SK-MEL-5 (cell line): ENCODE results near the gene LIMS4. TPM values are rescaled to one million over a fixed set of nuclear protein-coding genes. Genes with fewer than 3 reads are reported as not detected.
"Not testable (repeated sequence)": the region's sequence is repeated elsewhere in the genome, so short reads cannot be mapped to it uniquely, and the experiment has no call there.

Experiments
- DNase-seq: peaks from one replicate; pipeline ENCODE4 v3.0.0-alpha.2; 2016; ENCODE audit warnings: low read depth, low spot score
- in situ Hi-C: cut with HindIII; loops from 2 replicates; pipeline ENCODE4 v1.10.0; 2016; ENCODE audit warnings: low sequenced_read_pairs, high pct_unique_total_duplicates, low pct_unique_long_range_greater_than_20kb
- polyA plus RNA-seq, 2 experiments: library from polyadenylated mRNA; depleted of rRNA; stranded (reverse); fragments of >200 nt; gene quantifications; 2 replicates each; pipeline ENCODE4 v1.2.3, GENCODE V29; 2015
- total RNA-seq: library from RNA; depleted of rRNA; stranded (reverse); fragments of >200 nt; shearing (Covaris generic); gene quantifications from 2 replicates; pipeline ENCODE4 v1.2.3, GENCODE V29; 2014; rRNA removed

LIMS4 gene
- total RNA-seq: 0.16 TPM in 1 of 2 replicates, not detected in the other
- 0.09 TPM in 1 of 2 replicates, not detected in the other for polyA plus RNA-seq (2015; cell fraction: cytosol; rRNA removed)
- polyA plus RNA-seq (2015; cell fraction: nucleus; rRNA removed): not detected in 2 replicates

GRCh38 chr2:110472171-110473058, at the start of gene LIMS4:
TSS of gene LIMS4 (minus strand) at chr2:110472816. CDS start at chr2:110472778, 38 bp downstream.
- DNase-seq, in situ Hi-C loops: not testable (repeated sequence)

GRCh38 chr2:110499755-110500377, 27.2 kb upstream of the LIMS4 start:
- in situ Hi-C loops, DNase-seq: not testable (repeated sequence)

GRCh38 chr2:110496027-110496426, 23.4 kb upstream of the LIMS4 start:
- in situ Hi-C loops, DNase-seq: not testable (repeated sequence)

GRCh38 chr2:110494488-110494887, 21.9 kb upstream of the LIMS4 start:
- DNase-seq, in situ Hi-C loops: not testable (repeated sequence)

- in situ Hi-C loops, DNase-seq: not testable (repeated sequence)
Measured at GRCh38 chr2:110488991-110489390, 16.4 kb upstream of the LIMS4 start.

- in situ Hi-C loops: not testable (repeated sequence)
Measured at GRCh38 chr2:110482697-110483096, 10.1 kb upstream of the LIMS4 start.

GRCh38 chr2:110481200-110481599, 8.6 kb upstream of the LIMS4 start:
- DNase-seq, in situ Hi-C loops: not testable (repeated sequence)

More at GRCh38 chr2:110482697-110483096, 10.1 kb upstream of the LIMS4 start:
- DNase-seq: not testable (repeated sequence)

GRCh38 chr2:110480084-110480483, 7.5 kb upstream of the LIMS4 start:
- in situ Hi-C loops, DNase-seq: not testable (repeated sequence)

GRCh38 chr2:110477370-110477769, 4.8 kb upstream of the LIMS4 start:
- in situ Hi-C loops, DNase-seq: not testable (repeated sequence)

GRCh38 chr2:110476952-110477351, 4.3 kb upstream of the LIMS4 start:
- in situ Hi-C loops, DNase-seq: not testable (repeated sequence)

GRCh38 chr2:110475627-110476359, 3.2 kb upstream of the LIMS4 start:
- in situ Hi-C loops: not testable (repeated sequence)

GRCh38 chr2:110474898-110475297, 2.3 kb upstream of the LIMS4 start:
- in situ Hi-C loops, DNase-seq: not testable (repeated sequence)

More at GRCh38 chr2:110475627-110476359, 3.2 kb upstream of the LIMS4 start:
- not testable (repeated sequence) for DNase-seq

GRCh38 chr2:110473059-110473358, 393 bp upstream of the LIMS4 start:
- in situ Hi-C loops: not testable (repeated sequence)

GRCh38 chr2:110468921-110469320, 3.7 kb downstream of the LIMS4 start:
- DNase-seq, in situ Hi-C loops: not testable (repeated sequence)

More at GRCh38 chr2:110473059-110473358, 393 bp upstream of the LIMS4 start:
- not testable (repeated sequence) for DNase-seq

- in situ Hi-C loops, DNase-seq: not testable (repeated sequence)
Measured at GRCh38 chr2:110465312-110465711, 7.3 kb downstream of the LIMS4 start.

- in situ Hi-C loops, DNase-seq: not testable (repeated sequence)
Measured at GRCh38 chr2:110462458-110462857, 10.2 kb downstream of the LIMS4 start.

GRCh38 chr2:110460318-110460717, 12.3 kb downstream of the LIMS4 start:
- in situ Hi-C loops, DNase-seq: not testable (repeated sequence)
